ENCODE measurements around the gene ANKRD17.
A peak's percentile ranks its signal among the peaks of the same experiment; 100 is the strongest.

Gene ANKRD17

GRCh38 chr4:73224886-73225285 is 33.7 kb downstream of the ANKRD17 start:
- Histone ChIP-seq H3K27ac (ENCODE audit: low read depth, low read length) (peak overlapping the region; percentile 56), H3K4me1 (ENCODE audit: control insufficient read depth, insufficient read depth, low read length) (peaks cover 40% of the 10 kb centered on the region), H3K27me3 (ENCODE audit: control insufficient read depth, insufficient read depth, low read length) (no peaks in the 10 kb centered on the region), H3K9me3 (ENCODE audit: control insufficient read depth, insufficient read depth, low read length) (no peaks in the 10 kb centered on the region), H3K9ac (ENCODE audit: low read depth, low read length) (no peak overlapping the region), H3K36me3 (ENCODE audit: control insufficient read depth, insufficient read depth, low read length) (no peaks in the 10 kb centered on the region), H3K4me3 (ENCODE audit: low read depth, low read length) (no peak overlapping the region)

GRCh38 chr4:73223258-73223650 is 35.3 kb downstream of the ANKRD17 start:
- Histone ChIP-seq H3K4me3 (ENCODE audit: low read depth, low read length) (no peak overlapping the region), H3K27me3 (ENCODE audit: control insufficient read depth, insufficient read depth, low read length) (no peaks in the 10 kb centered on the region), H3K4me1 (ENCODE audit: control insufficient read depth, insufficient read depth, low read length) (peaks cover 40% of the 10 kb centered on the region), H3K9ac (ENCODE audit: low read depth, low read length) (no peak overlapping the region), H3K36me3 (ENCODE audit: control insufficient read depth, insufficient read depth, low read length) (no peaks in the 10 kb centered on the region), H3K27ac (ENCODE audit: low read depth, low read length) (peak overlapping the region; percentile 82), H3K9me3 (ENCODE audit: control insufficient read depth, insufficient read depth, low read length) (no peaks in the 10 kb centered on the region)

GRCh38 chr4:73222466-73223257 is 35.9 kb downstream of the ANKRD17 start:
- Histone ChIP-seq H3K4me3 (ENCODE audit: low read depth, low read length) (peak overlapping the region; percentile 8; the same call in 1 of the 2 replicates), H3K9ac (ENCODE audit: low read depth, low read length) (no peak overlapping the region; the same call in 1 of the 2 replicates), H3K27ac (ENCODE audit: low read depth, low read length) (peak overlapping the region; percentile 82), H3K27me3 (ENCODE audit: control insufficient read depth, insufficient read depth, low read length) (no peaks in the 10 kb centered on the region), H3K4me1 (ENCODE audit: control insufficient read depth, insufficient read depth, low read length) (peaks cover 40% of the 10 kb centered on the region), H3K36me3 (ENCODE audit: control insufficient read depth, insufficient read depth, low read length) (no peaks in the 10 kb centered on the region), H3K9me3 (ENCODE audit: control insufficient read depth, insufficient read depth, low read length) (no peaks in the 10 kb centered on the region)

- H3K4me3 ChIP-seq (ENCODE audit: low read depth, low read length), result no peak overlapping the region
- no peak overlapping the region for H3K9ac ChIP-seq (ENCODE audit: low read depth, low read length)
- H3K27ac ChIP-seq (ENCODE audit: low read depth, low read length), result peak overlapping the region; percentile 47
- no peaks in the 10 kb centered on the region for H3K27me3 ChIP-seq (ENCODE audit: control insufficient read depth, insufficient read depth, low read length)
- H3K36me3 ChIP-seq (ENCODE audit: control insufficient read depth, insufficient read depth, low read length), result no peaks in the 10 kb centered on the region
- no peaks in the 10 kb centered on the region for H3K9me3 ChIP-seq (ENCODE audit: control insufficient read depth, insufficient read depth, low read length)
- peaks cover 40% of the 10 kb centered on the region for H3K4me1 ChIP-seq (ENCODE audit: control insufficient read depth, insufficient read depth, low read length)
Measured at GRCh38 chr4:73221734-73222133, 36.9 kb downstream of the ANKRD17 start.

GRCh38 chr4:73220815-73221214 is 37.8 kb downstream of the ANKRD17 start:
- Histone ChIP-seq H3K27me3 (ENCODE audit: control insufficient read depth, insufficient read depth, low read length) (no peaks in the 10 kb centered on the region), H3K9ac (ENCODE audit: low read depth, low read length) (no peak overlapping the region), H3K27ac (ENCODE audit: low read depth, low read length) (no peak overlapping the region), H3K4me3 (ENCODE audit: low read depth, low read length) (no peak overlapping the region), H3K36me3 (ENCODE audit: control insufficient read depth, insufficient read depth, low read length) (no peaks in the 10 kb centered on the region), H3K4me1 (ENCODE audit: control insufficient read depth, insufficient read depth, low read length) (peaks cover 40% of the 10 kb centered on the region), H3K9me3 (ENCODE audit: control insufficient read depth, insufficient read depth, low read length) (no peaks in the 10 kb centered on the region)

- Histone ChIP-seq H3K27ac (ENCODE audit: low read depth, low read length) (no peak overlapping the region), H3K9me3 (ENCODE audit: control insufficient read depth, insufficient read depth, low read length) (no peaks in the 10 kb centered on the region), H3K36me3 (ENCODE audit: control insufficient read depth, insufficient read depth, low read length) (0 out of 2 replicates have a peak, but pooled peaks cover 5% of the 10 kb centered on the region), H3K27me3 (ENCODE audit: control insufficient read depth, insufficient read depth, low read length) (no peaks in the 10 kb centered on the region), H3K4me3 (ENCODE audit: low read depth, low read length) (no peak overlapping the region), H3K4me1 (ENCODE audit: control insufficient read depth, insufficient read depth, low read length) (no peaks in the 10 kb centered on the region), H3K9ac (ENCODE audit: low read depth, low read length) (no peak overlapping the region)
Measured at GRCh38 chr4:73213916-73214653, 44.5 kb downstream of the ANKRD17 start.

GRCh38 chr4:73212982-73213730 is 45.4 kb downstream of the ANKRD17 start:
- no peaks in the 10 kb centered on the region for H3K9me3 ChIP-seq (ENCODE audit: control insufficient read depth, insufficient read depth, low read length)
- no peaks in the 10 kb centered on the region for H3K4me1 ChIP-seq (ENCODE audit: control insufficient read depth, insufficient read depth, low read length)
- H3K27ac ChIP-seq (ENCODE audit: low read depth, low read length), result no peak overlapping the region
- 0 out of 2 replicates have a peak, but pooled peaks cover 5% of the 10 kb centered on the region for H3K36me3 ChIP-seq (ENCODE audit: control insufficient read depth, insufficient read depth, low read length)
- no peaks in the 10 kb centered on the region for H3K27me3 ChIP-seq (ENCODE audit: control insufficient read depth, insufficient read depth, low read length)
- H3K4me3 ChIP-seq (ENCODE audit: low read depth, low read length), result no peak overlapping the region
- no peak overlapping the region for H3K9ac ChIP-seq (ENCODE audit: low read depth, low read length)

- Histone ChIP-seq H3K9ac (ENCODE audit: low read depth, low read length) (no peak overlapping the region), H3K36me3 (ENCODE audit: control insufficient read depth, insufficient read depth, low read length) (0 out of 2 replicates have a peak, but pooled peaks cover 5% of the 10 kb centered on the region), H3K4me3 (ENCODE audit: low read depth, low read length) (no peak overlapping the region), H3K27me3 (ENCODE audit: control insufficient read depth, insufficient read depth, low read length) (no peaks in the 10 kb centered on the region), H3K9me3 (ENCODE audit: control insufficient read depth, insufficient read depth, low read length) (no peaks in the 10 kb centered on the region), H3K27ac (ENCODE audit: low read depth, low read length) (no peak overlapping the region), H3K4me1 (ENCODE audit: control insufficient read depth, insufficient read depth, low read length) (no peaks in the 10 kb centered on the region)
Measured at GRCh38 chr4:73211968-73212367, 46.6 kb downstream of the ANKRD17 start.

- H3K4me1 ChIP-seq (ENCODE audit: control insufficient read depth, insufficient read depth, low read length), result no peaks in the 10 kb centered on the region
- H3K36me3 ChIP-seq (ENCODE audit: control insufficient read depth, insufficient read depth, low read length), result 0 out of 2 replicates have a peak, but pooled peaks cover 5% of the 10 kb centered on the region
- H3K9me3 ChIP-seq (ENCODE audit: control insufficient read depth, insufficient read depth, low read length), result no peaks in the 10 kb centered on the region
- H3K4me3 ChIP-seq (ENCODE audit: low read depth, low read length), result no peak overlapping the region
- no peak overlapping the region for H3K9ac ChIP-seq (ENCODE audit: low read depth, low read length)
- no peaks in the 10 kb centered on the region for H3K27me3 ChIP-seq (ENCODE audit: control insufficient read depth, insufficient read depth, low read length)
- H3K27ac ChIP-seq (ENCODE audit: low read depth, low read length), result no peak overlapping the region
Measured at GRCh38 chr4:73208376-73208775, 50.2 kb downstream of the ANKRD17 start.

GRCh38 chr4:73206236-73206635 is 52.4 kb downstream of the ANKRD17 start:
- no peak overlapping the region for H3K4me3 ChIP-seq (ENCODE audit: low read depth, low read length)
- no peaks in the 10 kb centered on the region for H3K27me3 ChIP-seq (ENCODE audit: control insufficient read depth, insufficient read depth, low read length)
- H3K9ac ChIP-seq (ENCODE audit: low read depth, low read length), result no peak overlapping the region
- no peaks in the 10 kb centered on the region for H3K9me3 ChIP-seq (ENCODE audit: control insufficient read depth, insufficient read depth, low read length)
- no peaks in the 10 kb centered on the region for H3K36me3 ChIP-seq (ENCODE audit: control insufficient read depth, insufficient read depth, low read length)
- peaks cover 11% of the 10 kb centered on the region; the same call in 1 of the 2 replicates for H3K4me1 ChIP-seq (ENCODE audit: control insufficient read depth, insufficient read depth, low read length)
- no peak overlapping the region for H3K27ac ChIP-seq (ENCODE audit: low read depth, low read length)
